CD4-positive, alpha-beta T cell treated with Interleukin-6 at 100 ng/mL for 8 hours (primary cell): ENCODE data around the gene VSIG8.

Experiments used
- DNase-seq: peaks from one replicate; pipeline ENCODE4 v3.0.0-alpha.2; 2020; ENCODE audit warnings: mixed read lengths, low spot score

Gene VSIG8

DNA sequence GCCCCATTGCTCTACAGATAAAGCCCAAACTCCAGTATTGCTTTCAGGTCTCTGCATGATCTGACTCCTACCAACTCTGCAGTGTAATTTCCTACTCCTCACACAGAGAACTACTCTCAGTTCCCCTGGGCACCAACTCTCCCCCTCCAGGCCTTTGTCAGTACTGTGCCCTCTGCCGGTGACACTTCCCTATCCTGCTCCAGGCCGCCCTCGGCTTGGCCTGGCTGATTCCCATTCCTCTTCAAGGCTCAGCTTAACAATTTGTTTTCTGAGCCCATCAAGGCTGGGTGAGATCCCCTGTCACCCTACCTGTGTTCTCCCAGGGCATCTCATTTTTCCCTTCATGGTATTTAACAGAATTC, 33.2 kb downstream of the VSIG8 start:
- DNase-seq: no peak

DNA sequence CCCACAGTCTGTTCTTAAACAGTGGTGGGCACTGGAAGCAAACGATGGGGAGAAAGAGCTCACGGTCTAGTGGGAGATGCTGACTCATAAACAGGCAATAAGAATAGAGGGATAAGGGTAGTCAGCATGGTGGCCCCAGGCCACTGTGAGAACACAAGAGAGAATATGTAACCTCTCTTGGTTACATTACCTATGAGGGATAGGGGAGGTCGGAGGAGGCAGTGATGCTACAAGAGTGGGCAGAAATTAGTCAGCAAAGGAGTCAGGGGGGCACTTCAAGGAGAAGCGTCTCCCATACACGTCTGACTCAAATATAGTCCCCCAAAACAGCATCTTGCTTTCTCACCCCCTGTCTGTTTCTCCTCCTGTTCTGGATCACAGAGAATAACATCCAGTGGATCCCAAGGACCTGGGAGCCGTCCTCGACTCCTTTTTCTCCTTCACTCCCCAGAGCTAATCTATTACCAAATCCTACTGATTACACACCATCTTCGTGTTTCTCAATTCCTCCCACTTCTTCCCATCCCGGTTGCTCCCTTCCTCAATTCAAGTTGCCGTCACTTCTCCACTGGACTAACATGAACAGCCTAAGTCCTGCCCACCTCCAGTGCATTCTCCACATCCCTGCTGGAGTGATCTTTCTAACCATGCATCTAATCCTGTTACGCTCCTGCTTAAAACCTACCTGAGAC, 33.7 kb downstream of the VSIG8 start:
- DNase-seq: no peak

DNA sequence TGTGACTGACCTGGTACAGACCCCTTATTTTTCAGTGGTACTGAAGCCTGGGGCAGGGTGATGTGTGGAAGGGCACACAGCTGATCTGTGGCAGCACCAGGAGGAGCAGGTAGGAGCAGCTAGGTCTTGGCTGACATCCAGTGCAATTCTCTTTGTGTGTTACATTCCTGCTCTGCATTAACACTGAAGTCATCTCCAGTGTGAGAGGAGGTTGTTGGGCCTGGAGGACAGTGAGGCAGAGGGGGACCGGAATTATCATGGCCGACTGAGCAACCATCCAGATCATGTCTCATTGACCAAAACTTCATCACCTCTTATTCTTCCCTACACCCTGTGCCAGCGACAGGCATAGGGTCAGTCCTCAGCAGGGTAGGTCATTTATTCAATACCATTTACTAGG, 34.3 kb downstream of the VSIG8 start:
- DNase-seq: no peak

DNA sequence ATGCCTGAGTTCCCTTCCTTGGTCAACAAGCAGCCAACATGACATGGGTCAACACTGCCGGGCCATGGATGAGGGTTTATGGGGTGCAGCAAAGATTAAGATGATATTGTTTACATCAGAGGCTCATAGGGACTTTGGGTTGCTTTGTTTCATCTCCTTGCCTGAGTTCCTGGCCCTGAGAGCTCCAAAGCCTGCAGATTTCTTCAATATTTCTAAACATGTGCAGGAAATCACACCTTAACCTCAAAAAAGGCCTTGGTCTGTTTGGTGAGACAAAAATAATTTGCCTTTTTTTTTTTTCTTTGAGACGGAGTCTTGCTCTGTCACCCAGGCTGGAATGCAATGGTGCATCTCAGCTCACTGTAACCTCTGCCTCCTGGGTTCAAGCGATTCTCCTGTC, 34.9 kb downstream of the VSIG8 start:
- peak; percentile 20 for DNase-seq

DNA sequence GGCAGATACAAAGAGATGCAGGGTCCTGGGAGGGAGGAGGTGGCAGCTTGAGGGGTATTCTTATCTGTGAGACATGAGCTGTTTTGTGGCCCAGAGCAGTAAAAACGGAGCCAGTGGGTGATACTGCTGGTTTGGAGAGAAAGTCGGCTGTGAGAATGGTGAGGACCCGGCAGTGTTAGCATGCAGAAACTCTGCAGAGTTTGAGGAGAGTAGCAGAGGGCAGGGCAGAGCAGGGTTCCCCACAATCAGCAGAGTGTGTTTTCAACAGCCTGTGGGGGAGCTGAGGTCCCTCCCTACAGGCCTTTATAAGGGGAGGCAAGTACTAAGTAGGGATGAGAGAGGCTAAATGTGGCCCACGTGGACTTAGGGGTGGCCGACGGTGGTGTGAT, 35.4 kb downstream of the VSIG8 start:
- DNase-seq: no peak

DNA sequence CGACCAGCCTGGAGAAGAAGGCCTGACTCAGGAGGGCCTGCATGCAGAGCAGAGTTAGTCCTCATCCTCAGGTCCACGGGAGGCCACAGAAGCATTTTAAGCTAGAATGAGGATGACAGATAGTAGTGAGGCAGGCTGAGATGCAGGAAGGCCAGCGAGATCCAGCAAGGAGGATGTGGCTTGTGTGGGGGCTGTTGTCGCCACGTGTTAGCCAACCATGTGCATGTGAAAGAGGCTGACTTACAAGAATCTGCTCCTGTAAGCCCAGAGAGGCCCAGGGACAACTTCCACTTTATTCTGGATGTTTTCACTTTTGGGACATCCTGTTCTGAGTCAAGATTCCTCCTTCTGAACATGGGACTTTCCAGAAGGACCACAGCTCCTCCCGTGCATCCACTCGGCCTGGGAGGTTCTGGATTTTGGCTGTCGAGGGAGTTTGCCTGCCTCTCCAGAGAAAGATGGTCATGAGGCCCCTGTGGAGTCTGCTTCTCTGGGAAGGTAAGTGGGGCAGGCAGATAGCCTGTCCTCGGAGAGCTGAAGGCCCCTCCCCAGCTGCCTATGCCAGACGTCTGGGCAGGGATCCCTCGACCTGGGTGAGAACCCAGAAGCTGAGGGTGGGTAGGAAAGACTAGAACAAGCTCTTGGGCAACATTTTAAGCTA, 35.9 kb downstream of the VSIG8 start, which contains the start of gene SLAMF8:
Gene SLAMF8, plus strand, starts transcription at position 433 of the 661 bp plus-strand sequence. Its CDS starts 26 bp downstream, at position 459.
- peak; percentile 51 for DNase-seq

DNA sequence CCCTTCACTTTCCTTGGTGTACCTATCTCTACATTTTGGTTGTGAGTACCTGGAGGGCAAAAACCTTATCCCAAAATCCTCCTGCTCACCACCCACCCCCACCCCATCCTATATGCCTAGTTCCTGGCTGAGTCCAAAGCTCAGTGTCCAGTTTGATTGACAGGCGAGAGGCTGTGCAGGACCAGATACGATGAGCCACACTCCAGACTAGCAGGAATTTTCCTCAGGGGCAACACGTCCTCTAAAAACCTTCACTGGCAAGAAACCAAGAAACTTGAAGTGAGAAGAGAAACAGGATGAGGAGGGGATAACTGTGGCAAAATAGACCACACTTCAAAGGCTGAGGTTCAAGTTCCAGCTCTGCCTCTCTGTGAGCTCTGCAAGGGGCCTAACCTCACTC, 36.9 kb downstream of the VSIG8 start:
- DNase-seq: no peak

DNA sequence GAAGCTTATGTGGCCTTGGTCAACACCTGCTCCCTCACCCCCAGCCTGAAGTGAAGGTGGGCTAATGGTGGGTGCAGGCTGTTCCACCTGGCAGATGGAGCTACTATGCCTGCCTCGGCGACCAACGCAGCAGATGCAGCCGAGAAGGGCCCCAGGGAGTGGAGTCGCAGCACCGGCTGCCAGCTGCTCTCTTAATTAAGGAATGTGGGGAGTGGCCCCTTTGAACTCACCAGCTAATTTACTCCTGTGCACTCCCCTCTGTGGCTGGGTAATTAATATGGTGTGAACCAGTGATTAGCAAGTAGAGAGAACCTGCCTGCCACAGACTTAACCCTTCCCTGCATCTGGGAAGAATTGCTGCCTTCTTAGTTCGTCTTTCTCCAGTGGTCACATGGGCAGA, 39.1 kb downstream of the VSIG8 start:
- DNase-seq: no peak

DNA sequence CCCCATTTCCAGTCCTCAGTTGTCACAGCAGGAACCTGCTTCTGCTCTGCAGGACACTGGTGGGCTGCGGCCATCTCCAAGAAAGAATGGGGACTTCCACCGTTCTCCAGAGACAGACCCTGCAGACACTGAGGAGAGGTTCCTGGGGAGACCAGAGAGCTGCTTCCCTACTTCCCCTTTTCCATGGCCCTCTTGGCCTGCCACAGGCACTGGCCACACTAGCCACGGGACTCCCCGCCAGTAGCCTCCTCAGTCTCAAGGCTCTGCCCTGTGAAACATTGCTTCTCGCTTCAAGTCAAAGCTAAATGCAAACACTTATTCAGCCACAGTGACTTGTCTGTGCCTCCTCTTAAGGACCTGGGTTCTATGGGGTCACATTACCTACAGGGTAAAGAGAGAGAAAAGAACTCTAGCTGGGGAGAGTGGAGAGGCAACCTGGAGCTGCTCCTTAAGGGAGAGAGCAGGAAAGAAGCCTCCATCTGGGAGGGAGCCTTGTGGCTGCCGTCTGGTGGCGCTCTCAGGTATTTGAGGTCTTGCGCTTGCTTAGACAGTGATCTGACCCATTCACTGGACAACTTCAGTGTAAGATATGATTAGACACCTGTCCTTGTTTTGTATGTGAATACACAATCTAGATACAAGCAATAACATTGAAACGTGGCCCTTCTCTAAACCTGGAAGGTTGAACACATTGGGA, 41.1 kb downstream of the VSIG8 start:
- DNase-seq: no peak

DNA sequence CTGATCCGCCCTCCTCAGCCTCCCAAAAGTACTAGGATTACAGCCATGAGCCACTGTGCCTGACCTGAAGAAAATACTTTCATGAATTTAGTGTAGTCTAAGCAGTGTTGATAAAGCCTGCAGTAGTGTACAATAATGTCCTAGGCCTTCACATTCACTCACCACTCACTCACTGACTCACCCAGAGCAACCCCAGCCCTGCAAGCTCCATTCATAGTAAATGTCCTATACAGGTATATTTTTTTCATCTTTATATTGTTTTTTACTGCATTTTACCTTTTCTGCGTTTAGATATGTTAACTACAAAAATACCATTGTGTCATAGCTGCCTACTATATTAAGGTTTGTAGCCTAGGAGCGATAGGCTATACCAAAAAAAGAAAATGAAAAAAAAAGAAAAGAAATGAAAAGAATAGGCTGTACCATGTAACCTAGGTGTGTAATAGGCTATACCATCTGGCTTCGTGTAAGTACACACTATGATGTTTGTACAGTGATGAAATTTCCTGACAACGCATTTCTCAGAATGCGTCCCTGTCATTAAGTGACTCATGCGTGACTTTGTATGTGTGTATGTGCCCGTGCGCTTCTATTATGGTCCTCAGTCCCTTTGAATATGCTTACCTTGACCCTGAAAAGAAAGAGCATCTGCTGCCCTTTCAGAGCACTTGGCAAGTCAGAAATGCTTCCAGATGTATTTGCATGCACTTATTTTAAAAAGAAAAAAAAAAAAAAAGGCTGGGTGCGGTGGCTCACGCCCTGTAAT, 45.0 kb downstream of the VSIG8 start:
- no peak for DNase-seq

DNA sequence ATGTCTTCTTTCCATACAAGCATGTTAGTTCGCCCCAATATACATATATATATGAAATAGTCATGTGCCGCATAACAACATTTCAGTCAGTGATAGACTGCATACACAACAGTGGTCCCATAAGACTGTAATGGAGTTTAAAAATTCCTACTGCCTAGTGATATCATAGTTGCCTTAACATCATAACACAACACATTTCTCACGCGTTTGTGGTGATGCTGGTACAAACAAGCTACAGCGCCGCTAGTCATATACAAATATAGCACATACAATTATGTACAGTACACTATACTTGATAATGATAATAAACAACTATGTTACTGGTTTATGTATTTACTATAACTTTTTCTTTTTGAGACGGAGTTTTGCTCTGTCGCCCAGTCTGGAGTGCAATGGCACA, 46.5 kb downstream of the VSIG8 start:
- DNase-seq: no peak

DNA sequence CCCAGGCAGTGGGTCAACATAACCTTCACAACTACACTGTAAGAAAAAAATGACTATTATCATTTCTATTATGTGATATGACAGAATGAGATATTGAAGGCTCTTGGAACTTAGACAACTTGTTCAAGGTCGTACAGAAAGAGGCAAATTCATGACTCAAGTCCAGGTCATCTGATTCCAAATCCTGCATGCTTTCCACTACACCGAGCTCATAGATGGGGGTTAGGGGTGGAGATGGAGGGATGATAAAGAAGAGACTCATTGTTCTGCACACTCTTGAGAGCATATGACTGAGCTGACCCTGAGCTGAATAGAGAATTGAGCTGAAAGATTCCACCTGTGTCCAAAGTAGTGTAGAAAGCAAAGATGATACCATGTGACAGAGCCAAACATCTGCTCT, 57.5 kb downstream of the VSIG8 start:
- DNase-seq: no peak
